GM23248 (cell line): ENCODE data around the gene MOB3B. TPM values are rescaled to one million over a fixed set of nuclear protein-coding genes. Genes with fewer than 3 reads are reported as not detected.

Experiments used
- DNase-seq: peaks from one replicate; pipeline ENCODE4 v3.0.0-alpha.2; 2015
- H2AFZ ChIP-seq: fragments of 200-600 bp; sonication (generic); 2 replicates; pipeline ENCODE4 v1.6.1; 2016; ENCODE audit warnings: antibody characterized with exemption
- H3F3A ChIP-seq: fragments of 200-600 bp; sonication (generic); 2 replicates; pipeline ENCODE4 v1.6.1; 2016; ENCODE audit warnings: mild to moderate bottlenecking, antibody characterized with exemption, mixed run types; ENCODE audit not compliant: insufficient read depth
- H3K27ac ChIP-seq: fragments of 200-600 bp; sonication (generic); 2 replicates; pipeline ENCODE4 v1.5.1; 2016; ENCODE audit warnings: mild to moderate bottlenecking
- H3K27me3 ChIP-seq: fragments of 200-600 bp; sonication (generic); replicated peaks from 2 replicates; pipeline ENCODE4 v1.6.1; 2016; ENCODE audit warnings: mild to moderate bottlenecking; ENCODE audit not compliant: insufficient read depth
- H3K36me3 ChIP-seq: fragments of 200-600 bp; sonication (generic); 2 replicates; pipeline ENCODE4 v1.6.1; 2016; ENCODE audit warnings: low read depth, mild to moderate bottlenecking
- H3K4me1 ChIP-seq: fragments of 200-600 bp; sonication (generic); 2 replicates; pipeline ENCODE4 v1.6.1; 2016; ENCODE audit warnings: mild to moderate bottlenecking; ENCODE audit not compliant: insufficient read depth
- H3K4me2 ChIP-seq: fragments of 200-600 bp; sonication (generic); one replicate; pipeline ENCODE4 v1.6.1; 2016; ENCODE audit warnings: mild to moderate bottlenecking; ENCODE audit not compliant: unreplicated experiment
- H3K4me3 ChIP-seq: fragments of 200-600 bp; sonication (generic); 2 replicates; pipeline ENCODE4 v1.5.1; 2016; ENCODE audit warnings: mild to moderate bottlenecking
- H3K79me2 ChIP-seq: fragments of 200-600 bp; sonication (generic); 2 replicates; pipeline ENCODE4 v1.6.1; 2016; ENCODE audit warnings: mild to moderate bottlenecking; ENCODE audit not compliant: insufficient read depth
- H3K9ac ChIP-seq: fragments of 200-600 bp; sonication (generic); 2 replicates; pipeline ENCODE4 v1.6.1; 2016; ENCODE audit warnings: mild to moderate bottlenecking
- H3K9me2 ChIP-seq: fragments of 200-600 bp; sonication (generic); 2 replicates; pipeline ENCODE4 v1.6.1; 2016; ENCODE audit warnings: mixed run types, mild to moderate bottlenecking, moderate library complexity; ENCODE audit not compliant: insufficient read depth
- H3K9me3 ChIP-seq: fragments of 200-600 bp; sonication (generic); one replicate; pipeline ENCODE4 v1.6.1; 2017; ENCODE audit warnings: low read depth
- H4K20me1 ChIP-seq: fragments of 200-600 bp; sonication (generic); 2 replicates; pipeline ENCODE4 v1.6.0; 2016; ENCODE audit not compliant: insufficient read depth
- EZH2 ChIP-seq: fragments of 200-600 bp; sonication (generic); IDR thresholded peaks from 2 replicates; pipeline ENCODE4 v1.6.1; 2018; ENCODE audit warnings: antibody characterized with exemption, mild to moderate bottlenecking; ENCODE audit not compliant: insufficient read depth, poor library complexity, severe bottlenecking
- EZH2phosphoT487 ChIP-seq: fragments of 200-600 bp; sonication (generic); IDR thresholded peaks from 2 replicates; pipeline ENCODE4 v1.6.1; 2018; ENCODE audit warnings: antibody characterized with exemption, moderate library complexity, mild to moderate bottlenecking, low read depth; ENCODE audit not compliant: insufficient read depth
- WGBS, 2 experiments: methylation state at CpG; one replicate each; pipeline ENCODE4 v1.1.6; 2015 to 2017; ENCODE audit warnings: low lambda C conversion rate in 2 of 2, low coverage in 1 of 2; ENCODE audit errors: missing lambda C conversion rate in 2 of 2; 5-methylcytosine and 5-hydroxymethylcytosine counted together
- in situ Hi-C: fragments of 300-500 bp; cut with MboI; formaldehyde crosslinking; loops from 2 replicates; pipeline ENCODE4 v1.15.0; 2020
- polyA plus RNA-seq: library from polyadenylated mRNA; unstranded; fragments of >200 nt; fragmentation: Nextera tagmentation; extraction: Ambion mirVana; gene quantifications from 2 replicates; pipeline ENCODE4 v1.2.1, GENCODE V29; 2016
- total RNA-seq: library from RNA; depleted of rRNA; stranded (reverse); fragments of >200 nt; shearing (Covaris generic); gene quantifications from 2 replicates; pipeline ENCODE4 v1.2.3, GENCODE V29; 2014

The MOB3B gene
- total and polyA plus RNA-seq, 2 experiments from 2014 or later: 0.06 TPM; not detected in 1

GRCh38 chr9:27520986-27521385 lies 8.6 kb downstream of the MOB3B start:
- Histone ChIP-seq H3K4me1 (peaks cover 13% of the 10 kb centered on the region; the same call in 1 of the 2 replicates), H3K4me2 (no peak overlapping the region), H3K79me2 (no peaks in the 10 kb centered on the region), H3K27me3 (peaks cover 3% of the 10 kb centered on the region; the same call in 1 of the 2 replicates), H3K9ac (no peak overlapping the region), H2AFZ (no peak overlapping the region), H3K4me3 (no peak overlapping the region), H4K20me1 (no peaks in the 10 kb centered on the region), H3K36me3 (no peaks in the 10 kb centered on the region), H3K9me2 (no peaks in the 10 kb centered on the region), H3F3A (no peaks in the 10 kb centered on the region), H3K9me3 (no peaks in the 10 kb centered on the region), H3K27ac (no peak overlapping the region)
- TF ChIP-seq EZH2 (no peak), EZH2phosphoT487 (no peak)
- no peak for DNase-seq
- 70 to 74% methylated on average over 4 of the region's 4 CpGs for WGBS, 2 experiments
- in situ Hi-C loops: no loop called here

GRCh38 chr9:27519466-27520465 lies 9.8 kb downstream of the MOB3B start:
- no peaks in the 10 kb centered on the region for H3K9me3 ChIP-seq
- H3K27ac ChIP-seq: no peak overlapping the region
- H3K36me3 ChIP-seq: no peaks in the 10 kb centered on the region
- H3K27me3 ChIP-seq: peaks cover 3% of the 10 kb centered on the region; the same call in 1 of the 2 replicates
- no peaks in the 10 kb centered on the region for H3F3A ChIP-seq
- H3K4me3 ChIP-seq: no peak overlapping the region
- H4K20me1 ChIP-seq: no peaks in the 10 kb centered on the region
- peak; percentile 37 for DNase-seq
- H3K4me2 ChIP-seq: no peak overlapping the region
- 44 to 49% methylated on average over 10 of the region's 10 CpGs for WGBS, 2 experiments
- no peak overlapping the region for H3K9ac ChIP-seq
- in situ Hi-C loops: no loop called here
- no peaks in the 10 kb centered on the region for H3K79me2 ChIP-seq
- H3K4me1 ChIP-seq: peaks cover 13% of the 10 kb centered on the region; the same call in 1 of the 2 replicates
- TF ChIP-seq EZH2phosphoT487 (no peak), EZH2 (no peak)
- H2AFZ ChIP-seq: no peak overlapping the region
- H3K9me2 ChIP-seq: no peaks in the 10 kb centered on the region

GRCh38 chr9:27518809-27519208 lies 10.8 kb downstream of the MOB3B start:
- TF ChIP-seq EZH2: no peak
- no peak for TF ChIP-seq EZH2phosphoT487
- Histone ChIP-seq H3K4me2 (no peak overlapping the region), H3K9me2 (no peaks in the 10 kb centered on the region), H3K27me3 (peaks cover 3% of the 10 kb centered on the region; the same call in 1 of the 2 replicates), H3F3A (no peaks in the 10 kb centered on the region), H3K79me2 (no peaks in the 10 kb centered on the region), H4K20me1 (no peaks in the 10 kb centered on the region), H3K36me3 (no peaks in the 10 kb centered on the region), H3K9me3 (no peaks in the 10 kb centered on the region), H2AFZ (no peak overlapping the region), H3K9ac (no peak overlapping the region), H3K4me3 (no peak overlapping the region), H3K27ac (no peak overlapping the region), H3K4me1 (peaks cover 13% of the 10 kb centered on the region; the same call in 1 of the 2 replicates)
- 72 to 83% methylated on average over 4 of the region's 4 CpGs for WGBS, 2 experiments
- DNase-seq: no peak
- in situ Hi-C loops: no loop called here

GRCh38 chr9:27518006-27518405 lies 11.6 kb downstream of the MOB3B start:
- no peak for DNase-seq
- H3K36me3 ChIP-seq: no peaks in the 10 kb centered on the region
- peaks cover 13% of the 10 kb centered on the region; the same call in 1 of the 2 replicates for H3K4me1 ChIP-seq
- TF ChIP-seq EZH2phosphoT487 (no peak), EZH2 (no peak)
- H4K20me1 ChIP-seq: no peaks in the 10 kb centered on the region
- no peak overlapping the region for H3K4me3 ChIP-seq
- H3K4me2 ChIP-seq: no peak overlapping the region
- WGBS, 2 experiments: 65% methylated on average over 2 of the region's 2 CpGs
- H3K9ac ChIP-seq: no peak overlapping the region
- H3K9me3 ChIP-seq: no peaks in the 10 kb centered on the region
- no peaks in the 10 kb centered on the region for H3K9me2 ChIP-seq
- no peaks in the 10 kb centered on the region for H3K27me3 ChIP-seq
- H3K27ac ChIP-seq: no peak overlapping the region
- H3F3A ChIP-seq: no peaks in the 10 kb centered on the region
- no peak overlapping the region for H2AFZ ChIP-seq
- in situ Hi-C loops: no loop called here
- H3K79me2 ChIP-seq: no peaks in the 10 kb centered on the region
